Measurements from ENCODE around the gene ITPR2. TPM values are rescaled to one million over a fixed set of nuclear protein-coding genes. Genes with fewer than 3 reads are reported as not detected.

ITPR2 gene
- total and polyA plus RNA-seq, 2 of the 8 experiments (the other 6 are each of a cell fraction or from before 2014, with no cell fraction given) = 4.1 to 48.3 TPM

GRCh38 chr12:26833743-26834490 lies 923 bp upstream of the ITPR2 start (continued):
- TF ChIP-seq CHD7 (IDR thresholded peaks at IDR 0.05; ENCODE audit: insufficient replicate concordance, low read length) = no peak
- no peak for TF ChIP-seq RFX5 (IDR thresholded peaks at IDR 0.05; ENCODE audit: borderline replicate concordance, low read depth, low read length)
- no peak for TF ChIP-seq CBX8 (IDR thresholded peaks at IDR 0.05; ENCODE audit: borderline replicate concordance, low read depth, low read length)
- no peak for TF ChIP-seq GABPA (IDR thresholded peaks at IDR 0.05; ENCODE audit: borderline replicate concordance, insufficient read depth, low read length)
- TF ChIP-seq PHF8 (conservative IDR thresholded peaks at IDR 0.05; ENCODE audit: low read depth, low read length) = no peak
- no peak for TF ChIP-seq KDM4A (IDR thresholded peaks at IDR 0.05; ENCODE audit: low read depth, low read length, severe bottlenecking)
- no peak for TF ChIP-seq MAX (IDR thresholded peaks at IDR 0.05)
- no peak for TF ChIP-seq MAFK (IDR thresholded peaks at IDR 0.05; ENCODE audit: low read depth, low read length)
- no peak for TF ChIP-seq KDM1A (IDR thresholded peaks at IDR 0.05; ENCODE audit: borderline replicate concordance, low read length)
